Measurements from ENCODE around the gene EPHB3. TPM values are rescaled to one million over a fixed set of nuclear protein-coding genes. Genes with fewer than 3 reads are reported as not detected.

The EPHB3 gene
- total RNA-seq, 2 donors from 2014 or later, result 7.9 to 10.1 TPM

GRCh38 chr3:184583578-184584451 is 22.2 kb downstream of the EPHB3 start:
- ATAC-seq, result peak; percentile 26
- H3K4me1 ChIP-seq, result no peaks in the 10 kb centered on the region
- no peaks in the 10 kb centered on the region for H3K36me3 ChIP-seq (replicated peaks in 1 of 2; ENCODE audit: insufficient read depth in 1 of 2, low read depth in 2 of 2)
- no peak for DNase-seq
- intact Hi-C loops (cut with DNase I), result no loop called here
- 42 to 63% methylated on average over 47 to 72 of the region's 80 CpGs for WGBS, 2 donors
- TF ChIP-seq CTCF (IDR thresholded peaks at IDR 0.05) (peak in 3 of 7 experiments; percentile 6 to 14 (median 11)), POLR2A (IDR thresholded peaks at IDR 0.05) (no peak)
- H3K4me3 ChIP-seq, result no peak overlapping the region
- no peaks in the 10 kb centered on the region for H3K27me3 ChIP-seq
- H3K9me3 ChIP-seq, result no peaks in the 10 kb centered on the region
- no peak overlapping the region for H3K27ac ChIP-seq

- ATAC-seq (no peak), DNase-seq (no peak)
- H3K27me3 ChIP-seq, result no peaks in the 10 kb centered on the region
- no peaks in the 10 kb centered on the region for H3K36me3 ChIP-seq (replicated peaks in 1 of 2; ENCODE audit: insufficient read depth in 1 of 2, low read depth in 2 of 2)
- H3K4me3 ChIP-seq, result no peak overlapping the region
- intact Hi-C loops (cut with DNase I), result no loop called here
- WGBS, 2 donors, result 83 to 86% methylated on average over 11 of the region's 11 CpGs
- no peaks in the 10 kb centered on the region for H3K4me1 ChIP-seq
- TF ChIP-seq POLR2A (IDR thresholded peaks at IDR 0.05) (no peak), CTCF (IDR thresholded peaks at IDR 0.05) (no peak)
- H3K9me3 ChIP-seq, result no peaks in the 10 kb centered on the region
- H3K27ac ChIP-seq, result no peak overlapping the region
Measured at GRCh38 chr3:184584464-184584891, 22.9 kb downstream of the EPHB3 start.

- Histone ChIP-seq H3K27ac (peak overlapping the region in 1 of 4 donors; percentile 15), H3K9me3 (no peaks in the 10 kb centered on the region), H3K4me3 (no peak overlapping the region), H3K36me3 (replicated peaks in 1 of 2; ENCODE audit: insufficient read depth in 1 of 2, low read depth in 2 of 2) (no peaks in the 10 kb centered on the region), H3K27me3 (no peaks in the 10 kb centered on the region), H3K4me1 (no peaks in the 10 kb centered on the region)
- WGBS, 2 donors, result 45 to 51% methylated on average over 6 of the region's 6 CpGs
- DNase-seq (peak in 2 of 4 donors; percentile 53 to 54), ATAC-seq (no peak)
- TF ChIP-seq CTCF (IDR thresholded peaks at IDR 0.05) (no peak), POLR2A (IDR thresholded peaks at IDR 0.05) (no peak)
- intact Hi-C loops (cut with DNase I), result no loop called here
Measured at GRCh38 chr3:184585545-184585944, 24.0 kb downstream of the EPHB3 start.

- TF ChIP-seq CTCF (IDR thresholded peaks at IDR 0.05) (no peak), POLR2A (IDR thresholded peaks at IDR 0.05) (no peak)
- Histone ChIP-seq H3K27ac (no peak overlapping the region), H3K9me3 (no peaks in the 10 kb centered on the region), H3K4me1 (no peaks in the 10 kb centered on the region), H3K4me3 (no peak overlapping the region), H3K27me3 (no peaks in the 10 kb centered on the region), H3K36me3 (replicated peaks in 1 of 2; ENCODE audit: insufficient read depth in 1 of 2, low read depth in 2 of 2) (no peaks in the 10 kb centered on the region)
- WGBS, 2 donors, result 78 to 83% methylated on average over 8 of the region's 8 CpGs
- ATAC-seq (no peak), DNase-seq (peak in 1 of 4 donors; percentile 40)
- intact Hi-C loops (cut with DNase I), result no loop called here
Measured at GRCh38 chr3:184586851-184587250, 25.3 kb downstream of the EPHB3 start.
